LHCN-M2 (cell line): ENCODE measurements around the gene CCDC74A. TPM values are rescaled to one million over a fixed set of nuclear protein-coding genes. Genes with fewer than 3 reads are reported as not detected.
"Not testable (repeated sequence)": the region's sequence is repeated elsewhere in the genome, so short reads cannot be mapped to it uniquely, and the experiment has no call there.

ENCODE experiments used
- DNase-seq: peaks from one replicate; pipeline ENCODE4 v3.0.0-alpha.2; 2012; ENCODE audit warnings: low read depth
- polyA plus RNA-seq: library from polyadenylated mRNA; unstranded; fragments of >200 nt; gene quantifications from one replicate; pipeline ENCODE4 v1.2.1, GENCODE V29; 2012; ENCODE audit warnings: missing spikeins
- total RNA-seq: library from RNA; depleted of rRNA; stranded (reverse); fragments of >200 nt; gene quantifications from 2 replicates; pipeline ENCODE4 v1.2.3, GENCODE V29; 2014; rRNA removed

Gene CCDC74A
- total RNA-seq, result 14.2 and 20.6 TPM in 2 replicates
- 7.3 TPM for polyA plus RNA-seq

DNA sequence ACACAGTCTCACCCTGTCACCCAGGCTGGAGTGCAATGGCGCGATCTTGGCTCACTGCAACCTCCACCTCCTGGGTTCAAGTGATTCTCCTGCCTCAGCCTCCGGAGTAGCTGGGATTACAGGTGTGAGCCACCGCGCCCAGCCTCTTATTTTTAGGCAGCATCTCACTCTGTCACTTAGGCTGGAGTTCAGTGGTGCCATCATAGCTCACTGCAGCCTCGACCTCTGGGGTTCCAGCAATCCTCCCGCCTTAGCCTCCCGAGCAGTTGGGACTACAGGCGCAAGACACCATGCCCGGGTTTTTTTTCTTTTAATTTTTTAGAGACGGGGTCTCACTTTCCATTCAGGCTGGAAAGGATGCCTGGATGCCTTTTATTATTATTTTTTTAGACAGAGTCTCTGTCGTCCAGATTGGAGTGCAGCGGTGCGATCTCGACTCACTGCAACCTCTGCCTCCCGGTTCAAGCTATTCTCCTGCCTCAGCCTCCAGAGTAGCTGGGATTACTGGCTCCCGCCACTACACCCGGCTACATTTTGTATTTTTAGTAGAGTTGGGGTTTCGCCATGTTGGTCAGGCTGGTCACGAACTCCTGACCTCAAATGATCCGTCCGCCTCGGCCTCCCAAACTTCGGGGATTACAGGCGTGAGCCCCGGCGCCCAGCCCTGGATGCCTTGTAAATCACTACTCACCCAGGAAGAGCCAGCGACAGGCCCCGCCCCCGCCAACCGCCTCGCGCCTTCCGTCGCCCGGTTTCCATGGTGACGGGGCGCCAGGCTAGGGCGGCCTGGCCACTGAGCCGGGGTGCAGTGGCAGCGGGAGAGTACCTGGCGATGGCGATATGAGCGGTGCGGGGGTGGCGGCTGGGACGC is at the start of gene CCDC74A:
Gene CCDC74A (plus strand): TSS at position 758 of the 871 bp plus-strand sequence. CDS start 83 bp downstream, at position 841.
- DNase-seq, result peak; percentile 46

DNA sequence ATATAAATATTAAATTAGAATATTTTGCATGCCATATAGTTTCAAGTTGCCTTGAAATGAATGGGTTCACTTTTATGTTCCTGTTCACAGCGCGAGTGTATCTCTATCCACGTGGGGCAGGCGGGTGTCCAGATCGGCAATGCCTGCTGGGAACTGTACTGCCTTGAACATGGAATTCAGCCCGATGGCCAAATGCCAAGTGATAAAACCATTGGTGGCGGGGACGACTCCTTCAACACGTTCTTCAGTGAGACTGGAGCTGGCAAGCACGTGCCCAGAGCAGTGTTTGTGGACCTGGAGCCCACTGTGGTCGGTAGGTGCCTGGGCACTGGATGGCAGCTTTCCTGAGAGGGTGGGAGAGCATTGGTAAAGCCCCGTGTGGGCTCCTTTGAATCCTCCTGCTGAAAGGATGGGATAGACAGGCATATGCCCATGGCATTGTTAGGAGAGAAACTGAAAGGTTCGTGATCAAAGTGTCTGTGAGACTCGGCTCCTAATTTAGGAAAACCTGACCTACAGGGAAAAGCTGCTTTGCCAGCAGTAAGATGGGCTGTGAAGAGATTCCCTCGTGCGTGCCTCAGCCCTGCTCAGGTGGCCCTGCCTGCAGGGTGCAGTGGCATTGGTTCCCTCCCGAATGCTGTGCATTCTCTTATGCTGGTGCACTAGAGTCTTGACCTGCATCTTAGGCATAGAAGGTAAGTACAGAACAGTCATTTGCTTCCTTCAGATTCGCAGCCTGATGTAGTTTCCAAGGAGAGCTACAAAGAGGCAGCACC is 49.4 kb upstream of the CCDC74A start:
- not testable (repeated sequence) for DNase-seq

DNA sequence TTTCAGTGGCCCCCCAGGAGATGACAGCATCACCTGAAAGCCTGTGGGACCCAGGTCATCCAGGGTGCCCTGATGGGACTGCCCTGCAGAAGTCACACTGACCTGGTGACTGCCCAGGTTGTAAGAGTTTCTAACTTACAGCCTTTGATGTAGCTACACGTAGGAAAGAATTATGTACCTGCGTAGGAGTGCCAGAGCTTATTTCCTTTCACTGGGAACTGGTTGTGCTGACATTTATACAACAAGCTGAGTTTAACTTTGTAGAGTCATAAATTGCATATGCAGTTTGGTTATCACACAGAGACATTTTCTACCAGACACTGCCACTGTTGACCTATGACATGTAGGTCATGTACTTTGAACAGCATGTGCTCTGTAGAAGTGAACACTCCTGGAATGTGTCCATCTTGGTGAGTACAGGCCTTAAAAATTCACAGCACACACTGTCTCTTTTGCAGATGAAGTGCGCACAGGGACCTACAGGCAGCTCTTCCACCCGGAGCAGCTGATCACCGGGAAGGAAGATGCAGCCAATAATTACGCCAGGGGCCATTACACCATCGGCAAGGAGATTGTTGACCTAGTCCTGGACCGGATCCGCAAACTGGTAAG is 48.7 kb upstream of the CCDC74A start:
- not testable (repeated sequence) for DNase-seq

DNA sequence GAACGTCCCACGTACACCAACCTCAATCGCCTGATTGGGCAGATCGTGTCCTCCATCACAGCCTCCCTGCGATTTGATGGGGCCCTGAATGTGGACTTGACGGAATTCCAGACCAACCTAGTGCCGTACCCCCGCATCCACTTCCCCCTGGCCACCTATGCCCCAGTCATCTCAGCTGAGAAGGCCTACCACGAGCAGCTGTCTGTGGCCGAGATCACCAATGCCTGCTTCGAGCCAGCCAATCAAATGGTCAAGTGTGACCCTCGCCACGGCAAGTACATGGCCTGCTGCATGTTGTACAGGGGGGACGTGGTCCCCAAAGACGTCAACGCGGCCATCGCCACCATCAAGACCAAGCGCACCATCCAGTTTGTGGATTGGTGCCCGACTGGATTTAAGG is 47.3 kb upstream of the CCDC74A start:
- not testable (repeated sequence) for DNase-seq

DNA sequence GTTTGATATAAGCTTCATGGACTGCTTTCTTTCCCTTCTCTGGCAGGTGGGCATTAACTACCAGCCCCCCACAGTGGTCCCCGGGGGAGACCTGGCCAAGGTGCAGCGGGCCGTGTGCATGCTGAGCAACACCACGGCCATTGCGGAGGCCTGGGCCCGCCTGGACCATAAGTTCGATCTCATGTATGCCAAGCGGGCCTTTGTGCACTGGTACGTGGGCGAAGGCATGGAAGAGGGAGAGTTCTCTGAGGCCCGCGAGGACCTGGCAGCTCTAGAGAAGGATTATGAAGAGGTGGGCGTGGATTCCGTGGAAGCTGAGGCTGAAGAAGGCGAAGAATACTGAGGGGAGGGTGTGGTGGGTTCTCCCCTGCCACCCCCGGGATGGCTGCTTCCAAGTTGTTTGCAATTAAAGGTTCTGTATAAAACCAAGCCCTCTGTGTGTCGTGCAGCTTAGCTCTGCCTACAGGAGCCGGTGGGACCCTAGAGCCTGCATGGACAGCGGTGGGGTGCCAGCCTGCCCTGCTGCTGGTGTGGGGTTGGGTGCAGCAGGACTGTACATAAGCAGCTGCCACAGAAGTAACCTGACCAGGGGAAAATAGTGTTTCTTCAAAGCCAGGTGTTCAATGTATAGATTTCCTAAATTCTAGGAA is 45.1 kb upstream of the CCDC74A start:
- not testable (repeated sequence) for DNase-seq

DNA sequence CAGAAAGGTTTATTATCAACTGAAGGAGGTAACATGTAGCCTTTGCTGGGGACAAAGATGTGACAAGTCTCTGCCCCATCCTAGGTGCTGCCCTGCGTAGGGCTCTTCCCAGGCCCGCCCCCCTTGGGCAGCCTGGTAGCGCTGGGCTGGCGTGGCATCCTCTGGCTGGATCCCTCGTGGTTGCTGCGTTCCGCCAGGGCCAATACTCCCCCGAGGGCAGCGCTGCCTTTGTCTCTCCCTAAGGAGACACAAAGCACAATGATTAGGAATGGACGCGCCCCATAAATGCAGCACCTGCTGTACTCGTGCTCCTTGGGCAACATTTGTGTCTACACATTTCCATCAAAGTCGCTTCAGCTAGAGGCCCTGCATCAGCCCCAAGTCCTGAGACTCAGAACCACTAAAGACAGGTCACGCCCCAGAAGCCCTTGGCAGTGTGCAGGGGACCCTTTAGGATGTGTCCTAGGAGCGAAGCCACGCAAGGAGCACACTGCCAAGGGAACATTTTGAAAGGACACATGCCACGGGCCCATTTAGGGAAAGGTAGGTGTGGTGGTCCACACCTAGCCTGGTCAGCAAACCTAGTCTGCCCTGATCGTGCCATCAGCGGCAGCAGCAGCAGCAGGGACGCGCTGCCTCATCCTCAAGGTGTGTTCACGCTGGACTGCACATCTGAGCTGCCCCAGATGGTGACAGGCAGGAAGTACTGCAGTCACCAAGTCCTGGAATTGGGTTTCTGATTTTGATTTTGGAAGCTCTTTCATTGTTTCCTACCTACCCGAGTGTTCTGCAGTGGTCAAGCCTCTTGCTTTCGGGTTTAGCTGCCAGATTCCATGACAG is 43.5 kb upstream of the CCDC74A start:
- DNase-seq, result not testable (repeated sequence)

DNA sequence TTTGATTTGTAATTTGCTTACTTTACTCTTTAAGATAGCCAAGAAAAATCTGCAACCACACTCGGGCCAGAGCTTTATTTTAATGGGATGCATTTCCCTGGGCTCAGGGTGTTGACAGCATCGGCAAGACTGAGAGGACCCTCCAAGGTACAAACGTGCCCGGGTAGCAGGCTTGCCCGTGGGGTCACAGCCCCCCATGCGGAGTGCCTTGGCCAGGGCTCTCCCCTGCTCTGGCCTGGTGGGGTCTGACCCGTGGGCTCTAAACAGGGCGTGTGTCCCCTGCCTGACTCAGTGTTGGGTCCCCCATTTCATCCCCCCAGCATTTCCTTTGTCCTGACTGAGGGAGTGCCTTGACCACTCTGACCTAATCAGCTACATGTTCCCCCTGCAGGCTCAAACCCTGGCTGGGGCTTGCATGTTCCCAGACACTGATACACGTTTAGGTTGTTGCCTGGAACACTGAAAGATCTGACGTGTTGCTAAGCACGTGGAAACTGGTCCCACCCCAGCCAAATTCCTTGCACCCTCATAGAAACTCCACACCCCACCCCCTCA is 42.7 kb upstream of the CCDC74A start:
- DNase-seq, result not testable (repeated sequence)

DNA sequence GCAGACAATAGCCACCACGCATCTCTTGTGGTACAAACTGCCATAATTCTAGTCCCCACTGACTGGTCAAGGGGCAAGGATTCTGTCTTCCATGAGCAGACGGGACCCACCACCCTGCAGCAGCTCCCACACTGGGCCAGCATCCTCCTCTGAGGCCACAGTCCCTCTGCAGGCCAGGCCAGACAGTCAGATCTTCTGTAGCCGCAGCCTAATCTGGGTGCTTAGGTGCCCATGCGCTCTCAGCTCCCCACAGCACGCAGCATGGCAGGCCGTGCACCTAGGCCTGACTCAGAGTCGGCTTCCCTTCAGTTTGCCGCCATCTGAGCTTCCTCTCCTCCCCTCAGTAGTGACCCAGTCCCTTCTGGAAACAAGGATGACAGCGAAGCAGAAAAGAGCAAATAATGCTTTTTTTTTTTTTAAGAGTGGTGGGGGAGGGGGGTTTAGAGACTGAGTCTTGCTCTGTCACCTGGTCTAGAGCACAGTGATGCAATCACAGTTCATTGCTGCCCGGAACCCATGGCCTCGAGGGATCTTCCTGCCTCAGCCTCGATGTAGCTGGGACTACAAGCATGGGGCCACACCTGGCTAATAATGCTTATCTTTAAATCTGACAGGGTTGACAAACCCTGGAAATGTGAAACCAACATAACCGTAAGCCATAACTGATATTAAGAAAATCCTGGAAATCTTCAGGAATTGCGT is 41.3 kb upstream of the CCDC74A start:
- DNase-seq, result not testable (repeated sequence)

DNA sequence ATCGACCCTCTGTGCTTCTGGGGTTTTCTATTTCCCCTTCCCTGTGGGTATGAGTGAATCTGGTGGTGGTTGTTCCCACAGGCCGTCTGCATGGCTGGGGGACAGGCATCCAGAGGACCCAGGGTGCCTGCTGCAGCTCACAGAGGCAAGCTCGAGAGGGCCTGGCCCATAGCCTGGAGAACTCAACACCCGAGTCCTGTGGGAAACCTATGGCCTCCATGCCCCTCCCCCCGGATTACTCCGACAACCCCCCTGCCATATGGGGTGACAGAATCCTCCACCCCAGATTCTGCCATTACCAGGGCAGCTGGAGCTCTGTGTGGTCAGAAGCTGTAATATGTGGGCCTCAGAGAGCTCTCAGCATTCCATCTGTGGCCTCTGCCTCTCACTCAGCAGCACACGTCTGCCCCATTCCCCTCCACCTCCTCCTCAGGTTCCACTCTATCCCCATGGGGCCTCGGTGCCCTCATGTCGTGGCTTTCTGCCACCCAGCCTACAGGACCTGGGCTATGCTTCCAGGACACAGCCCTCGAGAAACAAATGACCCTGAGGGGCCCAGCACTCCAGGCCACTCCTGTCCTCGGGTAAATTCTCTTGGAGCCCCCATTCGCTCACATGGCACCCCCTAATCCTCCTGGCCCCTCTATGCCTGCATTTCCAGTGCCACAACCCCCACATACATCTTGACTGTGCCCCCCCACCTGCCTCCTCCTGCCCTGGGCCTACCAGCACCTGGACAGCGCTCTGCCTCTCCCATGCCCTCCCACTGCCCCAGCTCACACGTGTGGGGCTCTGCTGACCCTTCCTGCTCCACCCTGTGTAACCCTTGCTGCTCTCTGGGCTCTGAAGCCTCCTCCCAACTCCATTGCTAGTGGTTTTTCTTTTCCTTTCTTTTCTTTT is 39.1 kb upstream of the CCDC74A start:
- no peak for DNase-seq

DNA sequence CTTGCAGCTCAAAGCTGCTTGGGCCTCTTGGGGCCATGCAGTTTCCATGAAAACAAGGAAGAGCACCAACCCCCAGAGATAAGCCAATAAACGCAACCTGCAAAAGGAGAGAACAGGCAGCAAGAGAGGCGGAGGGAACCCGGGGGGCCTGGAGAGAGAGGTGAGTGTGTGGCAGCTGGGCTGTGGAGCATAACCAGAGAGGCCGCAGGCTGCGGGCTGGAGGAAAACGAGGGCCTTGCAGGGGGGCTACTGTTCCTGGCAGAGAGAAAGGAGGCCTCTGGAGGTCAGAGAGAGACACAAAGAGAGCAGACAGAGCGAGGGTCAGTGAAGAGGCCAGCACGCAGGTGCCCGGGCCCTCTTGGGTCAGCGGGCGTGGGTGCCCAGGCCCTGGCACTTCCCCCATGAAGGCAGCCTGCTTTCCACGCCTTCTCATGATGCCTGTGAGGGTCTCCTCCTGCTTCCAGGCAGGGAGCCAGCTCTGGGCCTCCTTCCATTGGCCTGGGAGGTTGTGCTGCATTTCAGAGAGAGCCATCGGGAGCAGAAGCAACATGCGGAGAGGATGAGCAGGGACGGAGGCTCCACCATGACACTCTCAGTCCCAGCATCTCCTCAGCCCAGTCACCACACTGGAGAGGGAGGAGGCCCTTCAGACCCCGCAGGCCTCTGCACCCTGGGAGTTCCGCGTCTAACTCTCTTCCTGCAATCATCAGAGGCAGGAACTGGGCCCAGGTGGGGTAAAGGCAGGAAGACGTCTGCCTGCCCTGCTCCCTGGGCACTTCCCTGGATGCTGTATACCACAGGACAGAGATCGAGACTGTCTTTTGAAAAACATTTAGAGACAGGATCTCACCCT is 36.8 kb upstream of the CCDC74A start:
- not testable (repeated sequence) for DNase-seq

DNA sequence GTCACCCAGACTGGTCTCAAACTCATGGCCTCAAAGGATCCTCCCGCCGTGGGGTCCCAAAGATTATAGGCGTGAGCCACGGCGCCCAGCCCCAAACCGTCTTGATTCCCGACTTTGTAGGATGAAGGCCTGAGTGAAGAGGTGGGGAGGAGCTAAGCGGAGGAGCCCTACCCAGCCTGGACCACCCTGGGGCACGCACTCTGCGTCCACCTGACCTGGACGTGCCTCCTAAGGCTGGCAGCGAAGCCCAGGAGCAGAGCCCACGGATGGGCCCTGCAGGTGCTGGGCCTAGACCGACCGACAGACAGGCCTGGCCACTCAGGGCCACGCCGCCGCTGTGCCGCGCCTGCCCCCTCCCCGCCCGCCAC is 36.2 kb upstream of the CCDC74A start:
- DNase-seq, result not testable (repeated sequence)

DNA sequence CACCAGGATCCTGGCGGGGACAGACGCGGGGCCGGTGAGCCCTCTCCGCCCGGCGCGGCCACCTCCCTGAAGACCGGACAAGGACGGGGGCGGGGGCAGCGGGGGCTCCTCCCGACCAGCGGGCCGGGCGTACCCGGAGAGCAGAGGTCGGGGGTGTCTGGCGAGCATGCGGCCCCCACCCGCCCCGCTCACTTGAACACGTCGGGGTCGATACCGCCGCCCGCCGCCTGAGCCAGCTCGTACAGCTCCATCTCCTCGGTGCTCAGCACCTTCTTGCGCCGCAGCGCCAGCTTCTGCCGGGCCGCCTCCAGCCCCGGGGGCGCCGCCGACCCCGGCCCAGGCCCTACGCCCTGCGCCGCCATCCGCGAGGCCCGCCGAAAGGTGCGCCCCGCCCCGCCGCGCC is 35.7 kb upstream of the CCDC74A start, which contains the start of gene MZT2A:
Gene MZT2A (minus strand): TSS at position 383 of the 403 bp plus-strand sequence. CDS start 21 bp downstream, at position 362.
- peak; percentile 6 for DNase-seq

DNA sequence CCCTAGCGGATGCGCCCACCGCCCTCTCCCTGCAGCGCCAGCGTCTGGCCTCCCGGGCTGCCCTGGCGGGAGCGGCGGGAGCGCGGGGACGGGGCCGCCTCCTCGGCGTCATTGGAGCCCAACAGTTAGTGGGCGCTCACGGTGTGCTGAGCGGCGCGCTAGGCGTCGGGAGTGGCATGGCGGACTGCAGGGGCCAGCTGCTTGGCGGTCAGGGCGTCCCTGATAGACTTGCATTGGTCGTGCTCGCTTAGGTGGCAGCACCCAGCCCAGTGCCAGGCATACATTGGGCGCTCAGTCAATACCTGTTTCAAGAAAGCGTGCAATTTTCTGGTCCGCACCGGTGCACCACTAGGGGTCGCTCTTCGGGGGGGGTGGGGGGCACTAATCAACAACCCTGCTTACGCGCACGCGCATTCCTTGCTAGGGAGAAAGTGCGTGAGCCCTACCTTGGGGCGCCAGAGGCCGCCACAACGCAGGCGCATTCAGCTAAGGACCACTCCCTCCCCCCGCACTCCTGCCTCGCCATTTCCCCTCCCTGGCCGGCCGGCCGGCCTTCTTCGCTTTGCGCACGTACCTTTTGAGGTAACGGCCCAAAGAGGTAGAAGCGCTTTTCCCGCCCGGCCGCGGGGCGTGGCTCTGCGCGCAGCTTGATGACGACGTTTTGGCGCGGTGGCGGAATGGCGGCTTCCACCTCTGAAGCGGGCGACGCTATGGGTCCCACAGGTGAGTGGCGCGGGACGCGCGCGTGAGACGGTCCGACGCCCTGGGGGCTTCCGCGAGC is 35.1 kb upstream of the CCDC74A start:
- DNase-seq, result peak; percentile 87

DNA sequence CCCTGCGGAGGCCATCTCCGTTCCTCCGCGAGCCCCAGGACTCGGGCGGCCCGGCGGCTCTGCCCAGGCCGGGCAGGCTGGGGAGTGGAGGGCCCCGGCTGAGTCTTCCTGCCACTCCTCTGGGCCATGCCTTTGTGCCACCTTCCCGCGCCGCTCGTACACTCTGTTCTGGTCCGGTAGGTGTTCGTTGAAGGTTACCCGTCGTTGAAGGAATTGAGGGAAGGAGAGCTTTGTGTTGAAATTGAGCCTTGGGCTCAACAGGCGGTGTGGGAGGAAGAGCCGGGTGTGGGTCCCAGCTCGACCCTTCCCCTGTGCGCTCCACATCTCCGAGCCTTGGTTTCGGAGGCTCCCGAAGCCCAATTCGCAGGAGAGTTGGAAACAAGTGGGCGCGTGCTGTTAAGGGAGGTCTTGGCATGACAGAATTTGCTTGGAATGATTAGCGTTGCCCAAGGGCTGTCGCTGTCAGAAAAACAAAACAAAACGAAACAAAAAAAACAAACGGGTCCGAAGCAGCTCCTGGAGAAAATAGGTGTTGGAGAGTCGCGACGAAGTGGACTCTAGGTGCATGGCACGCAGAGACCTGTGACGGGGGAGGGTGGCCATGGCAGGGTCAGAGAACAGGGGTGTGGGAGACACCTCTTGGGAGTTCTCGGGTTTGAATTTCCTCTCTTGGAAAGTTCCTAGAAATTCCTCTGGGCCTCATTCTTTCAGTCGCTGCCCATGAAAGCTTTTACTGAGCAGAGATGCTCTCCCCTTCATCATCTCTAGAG is 34.3 kb upstream of the CCDC74A start:
- peak; percentile 13 for DNase-seq

DNA sequence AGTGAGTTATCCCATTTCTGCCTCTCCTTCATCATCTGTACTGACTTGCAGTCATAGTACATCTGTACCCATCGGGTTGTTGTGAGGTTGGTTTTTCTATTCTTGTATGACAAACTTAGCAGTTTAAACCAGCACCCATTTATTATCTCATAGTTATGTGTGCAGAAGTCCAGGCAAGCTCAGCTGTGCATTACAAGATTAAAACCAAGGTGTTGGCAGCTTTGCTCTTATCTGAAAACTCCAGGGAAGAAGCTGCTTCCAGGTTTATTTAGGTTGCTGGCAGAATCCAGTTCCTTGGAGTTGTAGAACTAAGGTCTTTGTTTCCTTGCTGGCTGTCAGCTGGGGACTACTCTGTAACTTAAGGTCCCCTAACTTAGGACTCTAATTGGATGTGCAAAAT is 32.2 kb upstream of the CCDC74A start:
- DNase-seq, result not testable (repeated sequence)
